HUES64 (cell line): ENCODE results near the gene NOL7.

Experiments used
- H3K27ac ChIP-seq: 2 replicates; pipeline ENCODE4 v1.7.0; 2013; ENCODE audit warnings: low read depth, low read length, inconsistent platforms
- H3K27me3 ChIP-seq: 2 replicates; pipeline ENCODE4 v1.6.1; 2013; ENCODE audit warnings: mild to moderate bottlenecking, low read length; ENCODE audit not compliant: insufficient read depth
- H3K36me3 ChIP-seq: 2 replicates; pipeline ENCODE4 v1.6.1; 2013; ENCODE audit warnings: mild to moderate bottlenecking, low read length; ENCODE audit not compliant: insufficient read depth
- H3K4me1 ChIP-seq: 2 replicates; pipeline ENCODE4 v1.6.1; 2013; ENCODE audit warnings: mild to moderate bottlenecking, low read length, moderate library complexity; ENCODE audit not compliant: insufficient read depth
- H3K4me3 ChIP-seq: 2 replicates; pipeline ENCODE4 v1.5.1; 2013; ENCODE audit warnings: mild to moderate bottlenecking, low read length, moderate library complexity
- H3K9ac ChIP-seq: 2 replicates; pipeline ENCODE4 v1.6.1; 2013; ENCODE audit warnings: mild to moderate bottlenecking, low read depth, low read length
- H3K9me3 ChIP-seq: 2 replicates; pipeline ENCODE4 v1.6.1; 2013; ENCODE audit warnings: low read depth, low read length; ENCODE audit not compliant: insufficient read depth
- WGBS: fragments of 150-250, 120-280 bp; methylation state at CpG from one replicate; pipeline ENCODE4 v1.1.7; 2013; ENCODE audit warnings: missing lambda C conversion rate; 5-methylcytosine and 5-hydroxymethylcytosine counted together

Gene NOL7

DNA sequence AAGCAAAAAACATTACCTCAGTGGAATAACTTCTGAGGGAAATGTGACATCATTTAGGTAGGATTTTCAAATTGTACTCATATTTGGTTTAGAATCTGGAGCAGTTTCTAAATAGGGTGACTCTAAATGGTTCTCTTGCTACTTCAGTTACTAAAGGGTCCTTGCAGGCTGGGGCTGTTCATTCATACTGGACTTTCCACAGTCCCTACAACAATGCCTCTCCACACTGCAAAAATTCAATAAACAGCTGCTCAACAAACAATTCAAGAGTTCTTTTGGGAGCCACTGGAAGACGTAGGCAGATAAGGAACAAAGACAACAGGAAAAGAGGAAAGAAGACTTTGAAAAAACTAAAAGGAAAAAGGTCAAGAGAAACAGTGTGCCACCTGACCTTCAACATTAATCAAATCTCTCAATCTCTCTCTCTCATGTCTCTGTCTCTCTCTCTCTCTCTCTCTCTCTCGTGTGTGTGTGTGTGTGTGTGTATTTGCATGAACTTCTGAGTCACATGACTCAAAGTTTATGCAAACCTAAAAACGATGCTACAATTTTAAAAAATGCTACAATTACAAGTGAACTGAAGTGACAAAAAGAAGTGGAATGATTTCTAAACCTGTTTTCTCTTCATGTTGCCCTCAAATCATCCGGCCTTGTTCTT lies 14.5 kb downstream of the NOL7 start:
- 78% methylated on average over 3 of the region's 4 CpGs for WGBS
- Histone ChIP-seq H3K27me3 (no peaks in the 10 kb centered on the region), H3K36me3 (peaks cover 74% of the 10 kb centered on the region), H3K4me1 (no peaks in the 10 kb centered on the region), H3K27ac (no peak overlapping the region), H3K9ac (no peak overlapping the region), H3K4me3 (no peak overlapping the region), H3K9me3 (no peaks in the 10 kb centered on the region)

- Histone ChIP-seq H3K27ac (no peak overlapping the region), H3K4me3 (no peak overlapping the region), H3K9ac (no peak overlapping the region), H3K9me3 (no peaks in the 10 kb centered on the region), H3K36me3 (peaks cover 67% of the 10 kb centered on the region), H3K27me3 (no peaks in the 10 kb centered on the region), H3K4me1 (peaks cover 6% of the 10 kb centered on the region)
- 94% methylated on average over 1 of the region's 1 CpG for WGBS
Measured at GRCh38 chr6:13630499-13630898, 15.4 kb downstream of the NOL7 start.

- Histone ChIP-seq H3K4me3 (no peak overlapping the region), H3K9ac (no peak overlapping the region), H3K27ac (no peak overlapping the region), H3K4me1 (peaks cover 28% of the 10 kb centered on the region), H3K36me3 (peaks cover 57% of the 10 kb centered on the region), H3K27me3 (no peaks in the 10 kb centered on the region), H3K9me3 (no peaks in the 10 kb centered on the region)
- WGBS: 100% methylated on average over 1 of the region's 2 CpGs
Measured at GRCh38 chr6:13633343-13633742, 18.2 kb downstream of the NOL7 start.

- Histone ChIP-seq H3K4me3 (no peak overlapping the region), H3K27me3 (no peaks in the 10 kb centered on the region), H3K9ac (peak overlapping the region; percentile 12; the same call in 1 of the 2 replicates), H3K4me1 (peaks cover 39% of the 10 kb centered on the region), H3K36me3 (peaks cover 57% of the 10 kb centered on the region), H3K9me3 (no peaks in the 10 kb centered on the region), H3K27ac (peak overlapping the region; percentile 64)
- WGBS: 46% methylated on average over 3 of the region's 4 CpGs
Measured at GRCh38 chr6:13635948-13636658, 21.0 kb downstream of the NOL7 start.

GRCh38 chr6:13638014-13638413 lies 22.9 kb downstream of the NOL7 start:
- Histone ChIP-seq H3K9ac (no peak overlapping the region), H3K9me3 (no peaks in the 10 kb centered on the region), H3K4me1 (peaks cover 42% of the 10 kb centered on the region), H3K27me3 (no peaks in the 10 kb centered on the region), H3K36me3 (peaks cover 54% of the 10 kb centered on the region), H3K4me3 (no peak overlapping the region), H3K27ac (no peak overlapping the region)
- WGBS: no CpG with 5 or more reads among the region's 1 CpG

DNA sequence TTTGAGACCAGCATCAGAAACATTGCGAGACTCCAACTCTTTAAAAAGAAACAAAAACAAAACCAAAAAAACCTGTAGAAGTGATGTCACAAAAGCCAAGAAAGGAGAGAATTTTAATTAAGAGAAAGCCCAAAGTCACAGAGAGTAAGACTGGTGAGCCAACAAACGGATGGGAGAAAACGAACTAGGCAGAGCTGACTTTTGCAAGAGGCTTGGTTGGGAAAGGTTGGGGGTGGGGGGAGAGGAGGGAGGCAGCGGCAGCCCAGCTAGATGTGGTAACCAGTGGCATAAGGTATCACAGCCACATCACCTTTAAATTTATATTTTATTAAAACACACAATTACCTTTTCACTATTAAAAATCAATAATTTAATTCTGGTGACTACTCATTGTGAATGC lies 23.5 kb downstream of the NOL7 start:
- Histone ChIP-seq H3K4me3 (no peak overlapping the region), H3K9me3 (no peaks in the 10 kb centered on the region), H3K27me3 (no peaks in the 10 kb centered on the region), H3K4me1 (peaks cover 42% of the 10 kb centered on the region), H3K27ac (no peak overlapping the region), H3K36me3 (peaks cover 54% of the 10 kb centered on the region), H3K9ac (no peak overlapping the region)
- WGBS: 88% methylated on average over 2 of the region's 4 CpGs

DNA sequence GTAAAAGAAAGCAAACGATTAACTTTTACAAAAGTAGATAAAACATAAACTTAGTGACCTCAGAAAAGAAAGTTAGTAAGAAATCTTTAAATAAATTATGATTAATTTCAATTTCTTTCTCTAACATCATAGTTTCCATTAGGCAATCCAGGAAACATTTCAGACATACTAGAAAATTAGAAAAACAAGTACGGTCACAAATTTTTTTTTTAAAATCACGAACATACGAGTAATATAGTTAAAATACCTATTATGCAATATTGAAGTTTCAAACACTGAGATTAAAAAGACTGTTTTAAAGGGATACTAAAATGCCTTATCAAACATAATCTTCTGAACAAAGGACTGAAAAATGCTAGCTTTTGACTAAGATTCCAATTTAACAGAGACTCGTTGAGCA lies 26.2 kb downstream of the NOL7 start:
- no peaks in the 10 kb centered on the region for H3K27me3 ChIP-seq
- H3K27ac ChIP-seq: no peak overlapping the region
- H3K36me3 ChIP-seq: peaks cover 62% of the 10 kb centered on the region
- peaks cover 28% of the 10 kb centered on the region for H3K4me1 ChIP-seq
- no peak overlapping the region for H3K9ac ChIP-seq
- no peak overlapping the region for H3K4me3 ChIP-seq
- WGBS: no CpG with 5 or more reads among the region's 5 CpGs
- H3K9me3 ChIP-seq: no peaks in the 10 kb centered on the region

GRCh38 chr6:13643125-13643524 lies 28.0 kb downstream of the NOL7 start:
- WGBS: 95% methylated on average over 3 of the region's 3 CpGs
- H3K27me3 ChIP-seq: no peaks in the 10 kb centered on the region
- H3K36me3 ChIP-seq: peaks cover 50% of the 10 kb centered on the region
- H3K9ac ChIP-seq: no peak overlapping the region
- no peak overlapping the region for H3K4me3 ChIP-seq
- H3K4me1 ChIP-seq: peaks cover 14% of the 10 kb centered on the region; the same call in 1 of the 2 replicates
- H3K9me3 ChIP-seq: no peaks in the 10 kb centered on the region
- no peak overlapping the region for H3K27ac ChIP-seq

DNA sequence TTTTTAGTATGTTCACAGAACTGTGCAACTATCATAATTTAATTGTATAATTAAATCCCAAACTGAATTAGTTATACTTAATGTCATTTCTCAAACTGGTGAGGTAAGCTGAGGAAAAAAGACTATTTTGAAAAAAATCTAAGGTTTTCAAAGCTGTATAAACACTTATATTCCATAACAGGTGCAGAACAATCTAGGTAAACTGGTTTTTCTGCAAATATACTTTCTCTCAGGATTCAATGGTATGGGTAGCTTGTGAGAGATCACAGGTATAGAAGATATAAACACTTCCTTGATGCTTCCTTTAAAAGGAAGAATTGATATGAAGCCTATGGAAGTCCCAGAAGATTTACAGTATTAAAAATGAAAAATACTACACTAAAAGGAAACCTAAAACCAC lies 33.7 kb downstream of the NOL7 start:
- Histone ChIP-seq H3K36me3 (peaks cover 19% of the 10 kb centered on the region), H3K27me3 (no peaks in the 10 kb centered on the region), H3K9ac (no peak overlapping the region), H3K4me3 (no peak overlapping the region), H3K9me3 (no peaks in the 10 kb centered on the region), H3K4me1 (no peaks in the 10 kb centered on the region), H3K27ac (no peak overlapping the region)

GRCh38 chr6:13649393-13649792 lies 34.3 kb downstream of the NOL7 start:
- H3K27me3 ChIP-seq: no peaks in the 10 kb centered on the region
- H3K9me3 ChIP-seq: no peaks in the 10 kb centered on the region
- WGBS: 93% methylated on average over 4 of the region's 4 CpGs
- H3K4me1 ChIP-seq: no peaks in the 10 kb centered on the region
- H3K9ac ChIP-seq: no peak overlapping the region
- peaks cover 15% of the 10 kb centered on the region for H3K36me3 ChIP-seq
- no peak overlapping the region for H3K4me3 ChIP-seq
- H3K27ac ChIP-seq: no peak overlapping the region

DNA sequence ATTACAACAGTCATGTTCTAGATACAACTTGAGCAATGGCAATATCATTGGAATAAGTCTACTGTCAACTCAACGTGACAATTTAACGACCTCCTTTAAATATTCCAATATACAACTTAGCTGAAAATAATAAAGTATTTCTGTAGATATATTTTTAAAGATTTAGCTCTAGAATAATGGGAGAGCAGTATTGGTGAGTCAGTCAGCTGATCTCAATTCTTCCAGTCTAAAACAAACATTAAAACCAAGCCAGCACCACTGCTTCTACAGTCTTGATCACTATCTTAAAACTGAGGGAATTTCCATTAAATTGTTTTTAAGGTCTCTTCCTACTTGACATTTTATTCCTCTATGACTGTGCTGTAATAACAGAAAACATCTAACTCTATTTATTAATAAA lies 38.2 kb downstream of the NOL7 start:
- H3K27ac ChIP-seq: no peak overlapping the region
- WGBS: no CpG with 5 or more reads among the region's 2 CpGs

More for the DNA sequence above, 38.2 kb downstream of the NOL7 start:
- no peaks in the 10 kb centered on the region for H3K9me3 ChIP-seq
- no peaks in the 10 kb centered on the region for H3K27me3 ChIP-seq
- H3K9ac ChIP-seq: no peak overlapping the region
- H3K36me3 ChIP-seq: peaks cover 16% of the 10 kb centered on the region; the same call in 1 of the 2 replicates
- peaks cover 5% of the 10 kb centered on the region; the same call in 1 of the 2 replicates for H3K4me1 ChIP-seq
- H3K4me3 ChIP-seq: no peak overlapping the region
